KG1 (cell line): ENCODE data around the gene CHD2.
"Not testable (repeated sequence)": the region's sequence is repeated elsewhere in the genome, so short reads cannot be mapped to it uniquely, and the experiment has no call there.

ENCODE experiments used
- DNase-seq: peaks from one replicate; lab custom pipeline; 2025; lab: John Stamatoyannopoulos, UW

CHD2 gene

DNA sequence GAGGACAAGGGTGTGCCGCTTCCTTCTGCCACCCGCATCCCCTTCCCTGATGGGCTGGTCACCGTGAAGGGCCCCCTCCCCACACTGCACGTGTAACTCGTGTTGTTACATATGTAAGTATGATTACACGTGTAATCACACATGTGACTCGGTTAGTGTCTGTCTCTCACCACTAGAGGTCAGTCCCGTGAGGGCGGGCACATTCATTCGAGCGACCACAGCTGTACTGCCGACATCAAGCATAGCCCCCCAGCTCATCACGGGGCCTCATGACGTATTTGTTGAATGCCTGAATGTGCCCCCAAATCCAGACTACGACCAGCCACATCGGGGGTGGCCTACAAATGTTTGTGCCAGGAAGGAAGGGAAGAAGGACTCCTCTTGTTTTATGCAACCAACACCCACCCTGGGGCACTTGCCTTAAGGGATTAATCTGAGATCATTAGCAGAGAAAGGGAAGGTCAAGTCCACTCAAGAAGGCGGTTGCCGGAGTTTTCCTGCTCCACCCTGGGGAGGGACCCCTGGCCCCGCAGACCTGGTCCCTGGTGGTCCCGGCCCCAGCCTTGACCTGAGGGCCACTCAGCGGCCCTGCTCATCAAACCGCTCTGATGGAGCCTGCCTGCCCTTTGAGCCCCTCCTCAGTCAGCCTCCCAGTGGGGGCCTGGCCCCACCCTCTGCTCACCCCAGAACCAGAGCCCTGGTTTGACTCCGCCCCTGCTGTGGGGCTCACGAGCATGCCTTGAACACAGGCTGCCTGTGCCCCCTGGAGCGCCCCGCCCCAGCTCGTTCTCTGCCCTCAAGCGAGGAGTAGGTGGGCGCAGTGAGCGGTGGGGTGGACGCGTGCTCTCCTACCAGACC is 136.1 kb downstream of the CHD2 start:
- DNase-seq: no peak

- DNase-seq: no peak
These were observed 137.1 kb downstream of the CHD2 start for GRCh38 chr15:93036951-93037819.

DNA sequence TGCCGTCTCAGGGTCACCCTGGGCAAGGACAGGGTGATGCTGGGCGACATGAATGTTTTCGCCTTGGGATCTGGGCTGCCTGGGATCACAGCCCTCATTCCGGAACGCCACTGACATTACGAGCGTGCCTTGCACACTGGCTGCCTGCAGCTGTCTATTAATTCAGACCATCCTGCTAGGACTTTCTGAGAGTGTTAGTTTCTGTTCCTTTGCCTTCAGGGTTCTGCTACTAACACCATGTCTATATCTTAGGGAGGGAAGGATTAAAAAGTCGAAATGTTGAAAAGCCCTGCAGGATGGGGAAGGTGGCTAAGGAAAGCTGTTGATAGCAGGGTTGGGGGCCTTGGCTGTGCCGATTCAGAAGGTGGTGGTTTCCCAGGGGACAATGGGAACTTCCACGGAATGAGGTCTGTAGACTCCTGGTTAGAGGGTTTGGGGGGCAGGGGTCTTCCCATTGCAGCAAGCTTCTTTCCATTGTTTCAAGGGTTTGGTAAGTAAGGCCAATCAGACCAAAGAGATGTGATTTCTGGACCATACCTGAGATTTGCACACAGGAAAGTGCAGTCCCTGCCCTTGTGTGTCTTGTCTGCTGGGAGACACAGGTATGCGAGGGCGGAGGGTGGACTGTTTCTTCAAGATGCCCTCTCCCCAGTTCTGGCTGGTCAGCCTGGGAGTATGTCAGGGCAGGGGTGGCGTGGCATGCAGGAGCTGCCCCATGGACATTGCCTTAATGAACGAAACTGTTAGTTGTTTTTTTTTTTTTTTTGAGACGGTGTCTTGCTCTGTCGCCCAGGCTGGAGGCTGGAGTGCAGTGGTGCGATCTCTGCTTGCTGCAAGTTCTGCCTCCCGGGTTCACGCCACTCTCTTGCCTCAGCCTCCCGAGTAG is 137.9 kb downstream of the CHD2 start:
- DNase-seq: no peak

- not testable (repeated sequence) for DNase-seq
These were observed 139.6 kb downstream of the CHD2 start for GRCh38 chr15:93039562-93040287.

- DNase-seq: no peak
These were observed 140.4 kb downstream of the CHD2 start for GRCh38 chr15:93040288-93041158.

- DNase-seq: no peak
These were observed 141.0 kb downstream of the CHD2 start for GRCh38 chr15:93041159-93041547.

DNA sequence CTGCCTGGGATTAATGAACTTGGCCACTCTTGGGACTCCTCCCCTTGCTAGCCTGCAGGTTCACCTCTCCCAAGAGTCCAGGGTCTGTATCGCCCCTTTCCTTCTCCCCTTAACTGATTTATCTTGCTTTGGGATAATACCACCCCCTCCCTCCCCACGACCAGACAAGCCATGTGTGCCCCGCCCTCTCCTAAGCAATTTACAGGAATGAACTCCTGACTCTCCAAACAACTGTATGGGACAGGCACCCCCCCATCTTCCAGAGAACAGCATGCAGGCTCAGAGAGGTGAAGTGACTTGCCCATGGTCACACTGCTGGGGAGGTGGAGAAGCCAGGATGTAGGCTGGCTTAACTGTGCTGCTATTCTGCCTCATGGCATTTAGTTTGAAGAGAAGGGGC is 142.1 kb downstream of the CHD2 start:
- DNase-seq: no peak

- DNase-seq: no peak
These were observed 142.7 kb downstream of the CHD2 start for GRCh38 chr15:93042691-93043378.

- DNase-seq: no peak
These were observed 143.6 kb downstream of the CHD2 start for GRCh38 chr15:93043621-93044300.

DNA sequence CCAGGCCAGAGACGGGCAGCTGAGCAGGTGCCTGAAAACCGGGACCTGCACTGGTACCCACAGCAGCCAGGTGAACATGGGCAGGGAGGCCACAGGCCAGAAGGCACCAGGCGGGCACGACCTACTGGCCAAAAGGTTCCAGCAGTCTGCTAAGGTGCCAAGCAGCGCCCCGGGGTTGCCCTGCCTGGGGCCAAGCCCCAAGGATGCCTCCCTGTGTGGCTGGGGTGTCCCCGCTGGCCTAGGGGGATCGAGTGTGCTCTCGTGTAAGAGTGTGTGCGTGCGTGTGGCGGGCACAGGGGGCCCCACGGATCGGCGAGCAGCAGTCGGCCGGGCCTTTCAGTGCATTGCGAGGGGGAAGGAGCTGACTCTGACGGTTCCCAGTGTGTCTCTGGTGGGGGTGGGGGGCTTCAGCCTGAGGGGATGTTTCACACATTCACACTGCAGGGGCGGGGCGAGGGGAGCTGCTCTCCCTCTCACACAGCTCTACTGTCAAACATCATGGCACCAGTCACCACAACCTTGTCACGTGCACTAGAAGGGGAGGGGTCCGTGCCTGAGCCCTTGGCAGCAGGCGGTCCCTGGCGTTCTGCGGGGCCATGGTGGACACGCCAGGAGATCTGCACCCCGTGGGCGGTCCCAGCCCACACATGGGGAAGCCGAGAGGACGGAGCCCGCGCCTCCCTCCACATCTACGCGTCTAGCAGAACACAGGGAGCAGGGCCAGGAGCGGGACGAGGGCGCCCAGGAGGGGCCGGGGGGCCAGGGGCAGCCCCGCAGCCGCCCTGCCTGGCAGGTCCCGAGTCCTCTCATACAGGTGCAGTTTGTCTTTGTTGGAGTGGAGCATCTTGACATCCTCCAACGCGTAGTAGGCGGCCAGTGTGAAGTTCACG is 144.4 kb downstream of the CHD2 start:
- no peak for DNase-seq

DNA sequence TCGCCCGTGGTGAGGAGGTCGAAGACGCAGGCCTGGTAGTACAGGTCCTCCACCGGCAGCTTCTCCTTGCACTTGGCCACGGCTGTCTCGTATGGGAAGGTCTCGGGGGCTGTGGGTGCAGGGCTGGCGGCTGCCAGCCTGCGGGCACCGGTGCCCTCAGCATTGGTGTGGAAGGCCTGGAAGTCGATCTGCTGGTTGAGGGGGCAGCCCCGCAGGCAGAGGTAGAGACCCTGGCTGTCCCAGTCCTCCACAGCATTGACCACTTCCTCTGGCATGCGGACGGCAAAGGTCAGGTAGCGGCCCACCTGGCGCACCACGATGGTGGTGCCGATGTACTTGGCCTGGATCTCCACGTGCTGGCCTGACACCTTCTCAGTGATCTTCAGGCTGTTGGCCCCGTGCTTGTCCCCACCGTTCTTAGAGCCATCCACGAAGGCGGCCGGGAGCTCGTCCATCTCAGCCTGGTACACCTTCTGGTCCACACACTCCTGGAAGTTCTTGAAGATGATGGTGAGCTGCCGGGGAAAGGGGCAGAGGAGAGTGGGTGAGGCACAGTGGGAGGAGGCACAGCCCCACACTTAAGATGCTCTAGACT is 145.2 kb downstream of the CHD2 start:
- DNase-seq: no peak

GRCh38 chr15:93046120-93046519 is 146.0 kb downstream of the CHD2 start:
- no peak for DNase-seq

- DNase-seq: no peak
These were observed 146.6 kb downstream of the CHD2 start for GRCh38 chr15:93046721-93047120.

DNA sequence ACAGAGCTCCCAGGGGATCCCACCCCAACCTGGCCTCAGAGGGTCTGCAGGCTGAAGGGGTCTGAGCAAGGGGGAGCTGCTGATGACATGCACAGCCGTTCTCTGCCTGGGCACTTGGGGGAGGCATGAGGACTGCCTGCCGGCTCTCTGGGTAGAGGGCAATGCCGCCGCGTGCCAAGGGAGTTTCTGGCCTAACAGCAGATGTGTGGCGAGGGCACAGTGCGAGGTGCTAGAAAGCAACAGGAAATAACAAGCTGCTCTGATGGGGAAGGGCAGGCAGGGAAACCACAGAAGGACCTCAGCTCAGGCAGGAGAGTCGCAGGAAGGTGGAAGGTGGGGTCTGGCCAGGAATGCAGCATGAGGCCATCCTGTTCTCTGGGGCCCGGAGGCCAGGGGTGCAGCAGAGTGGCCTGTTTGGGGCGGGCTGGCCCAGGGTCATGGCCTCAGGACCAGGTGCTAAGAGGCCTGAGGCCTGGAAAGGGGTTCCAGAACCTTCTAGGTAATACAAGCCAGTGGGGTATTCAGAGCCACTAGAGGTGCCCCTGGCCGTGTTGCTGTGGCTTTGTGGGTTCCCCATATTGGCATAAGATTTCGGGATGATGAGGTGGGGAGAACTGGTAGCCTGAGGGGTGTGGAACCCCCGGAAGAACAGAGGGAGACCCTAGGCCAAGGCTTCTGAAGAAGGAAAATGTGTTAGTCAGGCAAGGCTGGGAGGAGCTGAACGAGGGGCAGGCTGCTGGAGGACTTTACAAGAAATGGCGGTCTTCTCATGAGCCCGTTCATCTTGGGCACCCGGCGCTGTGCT is 147.7 kb downstream of the CHD2 start:
- no peak for DNase-seq

- no peak for DNase-seq
These were observed 148.2 kb downstream of the CHD2 start for GRCh38 chr15:93048426-93048721.

GRCh38 chr15:93048759-93049161 is 148.6 kb downstream of the CHD2 start:
- no peak for DNase-seq

- DNase-seq: no peak
These were observed 149.1 kb downstream of the CHD2 start for GRCh38 chr15:93049233-93049632.
